Neural progenitor cell (in vitro differentiated cells): ENCODE data around the gene GALNT18. TPM values are rescaled to one million over a fixed set of nuclear protein-coding genes. Genes with fewer than 3 reads are reported as not detected.
A peak's percentile ranks its signal among the peaks of the same experiment; 100 is the strongest.

ENCODE experiments used
- DNase-seq: peaks from one replicate; pipeline ENCODE4 v3.0.0-alpha.2; 2016; ENCODE audit warnings: low spot score
- H2AFZ ChIP-seq: fragments of 200-600 bp; sonication (generic); replicated peaks from 2 replicates; pipeline ENCODE4 v1.6.1; 2016; ENCODE audit warnings: antibody characterized with exemption
- H3F3A ChIP-seq: fragments of 200-600 bp; sonication (generic); 2 replicates; pipeline ENCODE4 v1.6.1; 2016; ENCODE audit warnings: antibody characterized with exemption, low read depth
- H3K27ac ChIP-seq: fragments of 200-600 bp; sonication (generic); 2 replicates; pipeline ENCODE4 v1.5.1; 2016; ENCODE audit warnings: mild to moderate bottlenecking
- H3K27me3 ChIP-seq: fragments of 200-600 bp; sonication (generic); 2 replicates; pipeline ENCODE4 v1.6.1; 2016; ENCODE audit warnings: mild to moderate bottlenecking, moderate library complexity
- H3K36me3 ChIP-seq: fragments of 200-600 bp; sonication (generic); 2 replicates; pipeline ENCODE4 v1.5.1; 2016
- H3K4me1 ChIP-seq: fragments of 200-600 bp; sonication (generic); 2 replicates; pipeline ENCODE4 v1.6.1; 2016; ENCODE audit warnings: mixed run types
- H3K4me2 ChIP-seq: fragments of 200-600 bp; sonication (generic); 2 replicates; pipeline ENCODE4 v1.6.1; 2016
- H3K4me3 ChIP-seq: fragments of 200-600 bp; sonication (generic); 2 replicates; pipeline ENCODE4 v1.5.1; 2016
- H3K79me2 ChIP-seq: fragments of 200-600 bp; sonication (generic); 2 replicates; pipeline ENCODE4 v1.6.1; 2016; ENCODE audit warnings: low read depth
- H3K9ac ChIP-seq: fragments of 200-600 bp; sonication (generic); 2 replicates; pipeline ENCODE4 v1.6.1; 2016
- H3K9me3 ChIP-seq: fragments of 200-600 bp; sonication (generic); 2 replicates; pipeline ENCODE4 v1.5.1; 2016; ENCODE audit warnings: low read depth
- H4K20me1 ChIP-seq: fragments of 200-600 bp; sonication (generic); 2 replicates; pipeline ENCODE4 v1.6.1; 2016; ENCODE audit warnings: low read depth
- H3K27ac Mint-ChIP-seq: 3 replicates; pipeline ENCODE4 v1.8.0; 2021; ENCODE audit warnings: mixed read lengths
- H3K27me3 Mint-ChIP-seq: 2 replicates; pipeline ENCODE4 v1.8.0; 2022; ENCODE audit warnings: low read depth, mild to moderate bottlenecking, inconsistent platforms, moderate library complexity, mixed read lengths; ENCODE audit not compliant: insufficient read depth
- H3K36me3 Mint-ChIP-seq: 3 replicates; pipeline ENCODE4 v1.8.0; 2021; ENCODE audit warnings: mixed read lengths
- H3K4me1 Mint-ChIP-seq: 3 replicates; pipeline ENCODE4 v1.8.0; 2021; ENCODE audit warnings: mixed read lengths
- H3K4me3 Mint-ChIP-seq: 3 replicates; pipeline ENCODE4 v1.8.0; 2021; ENCODE audit warnings: mild to moderate bottlenecking, moderate library complexity, mixed read lengths
- H3K9me3 Mint-ChIP-seq: 3 replicates; pipeline ENCODE4 v1.8.0; 2020; ENCODE audit warnings: mixed read lengths
- CTCF ChIP-seq: fragments of 200-600 bp; sonication (generic); IDR thresholded peaks from 2 replicates; pipeline ENCODE4 v1.5.1; 2017; ENCODE audit warnings: antibody characterized with exemption, mild to moderate bottlenecking
- EZH2 ChIP-seq: fragments of 200-600 bp; sonication (generic); IDR thresholded peaks from 2 replicates; pipeline ENCODE4 v1.6.1; 2017; ENCODE audit warnings: antibody characterized with exemption, mild to moderate bottlenecking, moderate library complexity
- EZH2phosphoT487 ChIP-seq: fragments of 200-600 bp; sonication (generic); IDR thresholded peaks from 2 replicates; pipeline ENCODE4 v1.6.1; 2017; ENCODE audit warnings: antibody characterized with exemption
- total RNA-seq: library from RNA; depleted of rRNA; stranded (reverse); fragments of >200 nt; gene quantifications from 2 replicates; pipeline ENCODE4 v1.2.3, GENCODE V29; 2015; ENCODE audit warnings: low replicate concordance

Gene GALNT18
- total RNA-seq, 1 donor from 2014 or later: 2.4 TPM

DNA sequence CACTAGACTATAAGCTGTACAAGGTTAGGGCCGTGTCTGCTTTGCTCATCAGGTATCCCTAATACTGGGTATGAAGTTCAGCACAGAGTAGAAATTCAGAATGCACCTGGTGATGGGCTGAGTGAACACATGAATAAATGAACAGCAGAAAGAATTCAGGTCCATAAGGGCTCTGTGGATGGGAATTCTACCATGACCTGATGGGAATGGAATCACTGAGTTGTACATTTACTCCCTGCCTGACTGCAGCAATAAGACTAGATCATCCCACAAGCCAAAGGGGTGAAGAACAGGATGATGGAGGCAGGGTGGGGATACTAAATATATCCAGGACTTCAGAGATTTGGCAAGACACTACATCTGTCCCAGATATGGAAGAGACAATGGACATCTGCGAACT, 182.2 kb downstream of the GALNT18 start:
- no peak overlapping the region for H2AFZ ChIP-seq
- H3K4me2 ChIP-seq: no peak overlapping the region
- H3K4me3 ChIP-seq: no peak overlapping the region
- no peaks in the 10 kb centered on the region for H3K36me3 ChIP-seq
- no peaks in the 10 kb centered on the region for H3K79me2 ChIP-seq
- peaks cover 7% of the 10 kb centered on the region for H3F3A ChIP-seq
- Mint-ChIP-seq H3K4me3 (no peak overlapping the region), H3K4me1 (peaks cover 32% of the 10 kb centered on the region), H3K36me3 (no peaks in the 10 kb centered on the region), H3K27me3 (peaks cover 6% of the 10 kb centered on the region), H3K27ac (no peak overlapping the region), H3K9me3 (no peaks in the 10 kb centered on the region)
- H3K4me1 ChIP-seq: peaks cover 36% of the 10 kb centered on the region
- no peaks in the 10 kb centered on the region for H4K20me1 ChIP-seq
- DNase-seq: no peak
- H3K27ac ChIP-seq: no peak overlapping the region
- TF ChIP-seq EZH2 (no peak), CTCF (no peak), EZH2phosphoT487 (no peak)
- no peak overlapping the region for H3K9ac ChIP-seq
- no peaks in the 10 kb centered on the region for H3K27me3 ChIP-seq
- no peaks in the 10 kb centered on the region for H3K9me3 ChIP-seq

- H3K9me3 ChIP-seq: no peaks in the 10 kb centered on the region
- no peak for TF ChIP-seq CTCF
- no peak for TF ChIP-seq EZH2
- TF ChIP-seq EZH2phosphoT487: no peak
- H3K36me3 ChIP-seq: no peaks in the 10 kb centered on the region
- Mint-ChIP-seq H3K27me3 (peaks cover 7% of the 10 kb centered on the region), H3K36me3 (no peaks in the 10 kb centered on the region), H3K9me3 (no peaks in the 10 kb centered on the region), H3K27ac (peak overlapping the region; percentile 70), H3K4me1 (peaks cover 37% of the 10 kb centered on the region), H3K4me3 (no peak overlapping the region)
- H3F3A ChIP-seq: peaks cover 7% of the 10 kb centered on the region
- H3K4me2 ChIP-seq: no peak overlapping the region
- H4K20me1 ChIP-seq: no peaks in the 10 kb centered on the region
- H3K4me1 ChIP-seq: peaks cover 36% of the 10 kb centered on the region
- no peak overlapping the region for H3K9ac ChIP-seq
- no peak overlapping the region for H3K4me3 ChIP-seq
- no peak overlapping the region for H2AFZ ChIP-seq
- DNase-seq: no peak
- H3K27me3 ChIP-seq: no peaks in the 10 kb centered on the region
- no peak overlapping the region for H3K27ac ChIP-seq
- H3K79me2 ChIP-seq: no peaks in the 10 kb centered on the region
Measured at GRCh38 chr11:11436715-11437313, 185.0 kb downstream of the GALNT18 start.

GRCh38 chr11:11435635-11436034, 186.2 kb downstream of the GALNT18 start:
- Mint-ChIP-seq H3K4me3 (peak overlapping the region; percentile 19), H3K36me3 (no peaks in the 10 kb centered on the region), H3K9me3 (no peaks in the 10 kb centered on the region), H3K4me1 (peaks cover 37% of the 10 kb centered on the region), H3K27ac (peak overlapping the region; percentile 52), H3K27me3 (peaks cover 7% of the 10 kb centered on the region)
- Histone ChIP-seq H3K4me3 (no peak overlapping the region), H2AFZ (no peak overlapping the region), H3K4me1 (peaks cover 35% of the 10 kb centered on the region), H3K9ac (no peak overlapping the region), H3K9me3 (no peaks in the 10 kb centered on the region), H3K27me3 (no peaks in the 10 kb centered on the region), H3K27ac (peak overlapping the region; percentile 12), H3K36me3 (no peaks in the 10 kb centered on the region), H3K79me2 (no peaks in the 10 kb centered on the region), H3K4me2 (peak overlapping the region; percentile 63), H4K20me1 (no peaks in the 10 kb centered on the region), H3F3A (peaks cover 7% of the 10 kb centered on the region)
- DNase-seq: peak; percentile 78
- TF ChIP-seq EZH2 (no peak), CTCF (no peak), EZH2phosphoT487 (no peak)
